GM13977 (cell line): ENCODE data around the gene CTBP2.

ENCODE experiments used
- DNase-seq: peaks from one replicate; pipeline ENCODE4 v3.0.0; 2012; ENCODE audit warnings: low spot score
- in situ Hi-C: fragments of 300-500 bp; cut with MboI; formaldehyde crosslinking; loops from one replicate; pipeline ENCODE4 v1.12.0; 2022; ENCODE audit warnings: low sequenced_read_pairs, low pct_unique_long_range_greater_than_20kb, mixed read lengths, inconsistent platforms; ENCODE audit not compliant: unreplicated experiment
- TF ChIP-seq, protein P1 (sequence below): IDR thresholded peaks from 2 replicates; pipeline ENCODE4 v1.5.1; 2012; ENCODE audit warnings: mild to moderate bottlenecking, control low read depth; ENCODE audit not compliant: insufficient read depth; ENCODE audit errors: extremely low read depth, missing control alignments

Gene CTBP2

GRCh38 chr10:125056161-125057132, 103.9 kb downstream of the CTBP2 start:
- TF ChIP-seq, protein P1, sequence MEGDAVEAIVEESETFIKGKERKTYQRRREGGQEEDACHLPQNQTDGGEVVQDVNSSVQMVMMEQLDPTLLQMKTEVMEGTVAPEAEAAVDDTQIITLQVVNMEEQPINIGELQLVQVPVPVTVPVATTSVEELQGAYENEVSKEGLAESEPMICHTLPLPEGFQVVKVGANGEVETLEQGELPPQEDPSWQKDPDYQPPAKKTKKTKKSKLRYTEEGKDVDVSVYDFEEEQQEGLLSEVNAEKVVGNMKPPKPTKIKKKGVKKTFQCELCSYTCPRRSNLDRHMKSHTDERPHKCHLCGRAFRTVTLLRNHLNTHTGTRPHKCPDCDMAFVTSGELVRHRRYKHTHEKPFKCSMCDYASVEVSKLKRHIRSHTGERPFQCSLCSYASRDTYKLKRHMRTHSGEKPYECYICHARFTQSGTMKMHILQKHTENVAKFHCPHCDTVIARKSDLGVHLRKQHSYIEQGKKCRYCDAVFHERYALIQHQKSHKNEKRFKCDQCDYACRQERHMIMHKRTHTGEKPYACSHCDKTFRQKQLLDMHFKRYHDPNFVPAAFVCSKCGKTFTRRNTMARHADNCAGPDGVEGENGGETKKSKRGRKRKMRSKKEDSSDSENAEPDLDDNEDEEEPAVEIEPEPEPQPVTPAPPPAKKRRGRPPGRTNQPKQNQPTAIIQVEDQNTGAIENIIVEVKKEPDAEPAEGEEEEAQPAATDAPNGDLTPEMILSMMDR, result no peak
- DNase-seq, result no peak
- in situ Hi-C loops, result no loop called here

- no peak for DNase-seq
- TF ChIP-seq, protein P1, result no peak
- in situ Hi-C loops, result no loop called here
Observed at GRCh38 chr10:125055446-125055845, 104.9 kb downstream of the CTBP2 start.

DNA sequence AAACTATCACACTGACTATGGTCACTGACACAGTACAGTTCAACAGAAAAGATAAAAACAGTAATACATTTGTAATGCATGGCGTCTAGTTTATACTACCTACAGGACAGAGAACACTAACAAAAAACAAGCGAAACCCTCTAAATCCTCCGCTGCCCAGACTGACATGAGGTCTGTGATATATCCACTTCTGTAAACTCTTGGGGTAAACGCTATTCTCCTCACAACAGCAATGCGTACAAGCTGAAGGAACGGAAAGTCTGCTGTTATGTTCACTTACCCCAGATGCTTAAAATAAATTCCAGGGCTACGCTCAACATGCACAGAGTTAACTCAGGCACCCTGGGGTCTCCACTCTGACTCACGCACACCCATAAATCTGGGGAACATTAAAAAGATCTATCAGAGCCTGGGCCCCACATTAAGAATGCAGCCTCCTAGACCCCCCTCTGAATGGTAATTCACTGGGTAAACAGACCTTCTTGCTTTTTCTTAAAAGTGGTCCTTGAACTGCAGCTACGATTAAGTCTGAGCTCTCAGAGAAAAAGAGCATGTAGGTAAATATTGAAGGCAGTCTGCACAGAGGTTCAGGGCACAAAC, 105.6 kb downstream of the CTBP2 start:
- in situ Hi-C loops, result no loop called here
- no peak for DNase-seq
- TF ChIP-seq, protein P1, result no peak

GRCh38 chr10:125054216-125054615, 106.1 kb downstream of the CTBP2 start:
- in situ Hi-C loops, result no loop called here
- TF ChIP-seq, protein P1, result no peak
- no peak for DNase-seq

GRCh38 chr10:125052146-125052545, 108.2 kb downstream of the CTBP2 start:
- in situ Hi-C loops, result no loop called here
- TF ChIP-seq, protein P1, result no peak
- DNase-seq, result no peak

- in situ Hi-C loops, result no loop called here
- DNase-seq, result no peak
- TF ChIP-seq, protein P1, result no peak
Observed at GRCh38 chr10:125050383-125050782, 110.0 kb downstream of the CTBP2 start.
